IPS DF 6.9 (cell line): ENCODE data around the gene SH3BP4.

Experiments
- DNase-seq: peaks from one replicate; pipeline ENCODE4 v3.0.0-alpha.2; 2013; ENCODE audit warnings: low read depth, low spot score
- H3K27ac ChIP-seq: one replicate; pipeline ENCODE4 v1.5.1; 2013; ENCODE audit warnings: low read length, control low read depth
- H3K27me3 ChIP-seq: 2 replicates; pipeline ENCODE4 v1.6.1; 2013; ENCODE audit warnings: mild to moderate bottlenecking, low read length; ENCODE audit not compliant: control insufficient read depth, insufficient read depth
- H3K36me3 ChIP-seq: 2 replicates; pipeline ENCODE4 v1.6.1; 2013; ENCODE audit warnings: low read length; ENCODE audit not compliant: control insufficient read depth, insufficient read depth
- H3K4me1 ChIP-seq: 2 replicates; pipeline ENCODE4 v1.6.1; 2013; ENCODE audit warnings: low read length; ENCODE audit not compliant: control insufficient read depth, insufficient read depth
- H3K4me3 ChIP-seq: 2 replicates; pipeline ENCODE4 v1.5.1; 2013; ENCODE audit warnings: mild to moderate bottlenecking, low read length
- H3K9me3 ChIP-seq: 2 replicates; pipeline ENCODE4 v1.6.1; 2013; ENCODE audit warnings: low read length, inconsistent platforms; ENCODE audit not compliant: control insufficient read depth, insufficient read depth
- WGBS: extraction: QIAGEN DNeasy Blood & Tissue Kit; methylation state at CpG from one replicate; pipeline ENCODE4 v1.1.7; 2013; ENCODE audit warnings: mixed read lengths, missing lambda C conversion rate; ENCODE audit not compliant: insufficient read length, insufficient coverage; 5-methylcytosine and 5-hydroxymethylcytosine counted together

The SH3BP4 gene

GRCh38 chr2:234977228-234977679 is 25.4 kb downstream of the SH3BP4 start:
- Histone ChIP-seq H3K27me3 (no peaks in the 10 kb centered on the region), H3K4me1 (peaks cover 9% of the 10 kb centered on the region), H3K4me3 (no peak overlapping the region), H3K27ac (no peak overlapping the region), H3K36me3 (no peaks in the 10 kb centered on the region), H3K9me3 (no peaks in the 10 kb centered on the region)
- no peak for DNase-seq
- no CpG with 5 or more reads among the region's 12 CpGs for WGBS

- WGBS = no CpG with 5 or more reads among the region's 23 CpGs
- H3K27me3 ChIP-seq = no peaks in the 10 kb centered on the region
- H3K36me3 ChIP-seq = no peaks in the 10 kb centered on the region
- no peak overlapping the region for H3K27ac ChIP-seq
- H3K4me1 ChIP-seq = peaks cover 12% of the 10 kb centered on the region
- H3K4me3 ChIP-seq = no peak overlapping the region
- no peak for DNase-seq
- H3K9me3 ChIP-seq = no peaks in the 10 kb centered on the region
Observed at GRCh38 chr2:234978466-234979203, 26.8 kb downstream of the SH3BP4 start.

GRCh38 chr2:234979204-234980167 is 27.7 kb downstream of the SH3BP4 start:
- Histone ChIP-seq H3K4me1 (peaks cover 15% of the 10 kb centered on the region), H3K27ac (no peak overlapping the region), H3K36me3 (no peaks in the 10 kb centered on the region), H3K9me3 (no peaks in the 10 kb centered on the region), H3K27me3 (no peaks in the 10 kb centered on the region), H3K4me3 (no peak overlapping the region)
- no CpG with 5 or more reads among the region's 9 CpGs for WGBS
- no peak for DNase-seq

- no CpG with 5 or more reads among the region's 14 CpGs for WGBS
- H3K36me3 ChIP-seq = no peaks in the 10 kb centered on the region
- no peaks in the 10 kb centered on the region for H3K9me3 ChIP-seq
- peaks cover 14% of the 10 kb centered on the region for H3K4me1 ChIP-seq
- no peak overlapping the region for H3K27ac ChIP-seq
- DNase-seq = no peak
- H3K4me3 ChIP-seq = no peak overlapping the region
- no peaks in the 10 kb centered on the region for H3K27me3 ChIP-seq
Observed at GRCh38 chr2:234980451-234981187, 28.8 kb downstream of the SH3BP4 start.

- Histone ChIP-seq H3K27me3 (no peaks in the 10 kb centered on the region), H3K4me3 (no peak overlapping the region), H3K27ac (no peak overlapping the region), H3K4me1 (peaks cover 14% of the 10 kb centered on the region), H3K9me3 (no peaks in the 10 kb centered on the region), H3K36me3 (no peaks in the 10 kb centered on the region)
- DNase-seq = peak; percentile 39
- WGBS = no CpG with 5 or more reads among the region's 26 CpGs
Observed at GRCh38 chr2:234981197-234982095, 29.6 kb downstream of the SH3BP4 start.

GRCh38 chr2:234982096-234982834 is 30.4 kb downstream of the SH3BP4 start:
- no CpG with 5 or more reads among the region's 17 CpGs for WGBS
- Histone ChIP-seq H3K36me3 (no peaks in the 10 kb centered on the region), H3K27ac (no peak overlapping the region), H3K4me1 (peaks cover 14% of the 10 kb centered on the region), H3K27me3 (no peaks in the 10 kb centered on the region), H3K4me3 (no peak overlapping the region), H3K9me3 (no peaks in the 10 kb centered on the region)
- no peak for DNase-seq

GRCh38 chr2:234983011-234983726 is 31.4 kb downstream of the SH3BP4 start:
- no peak for DNase-seq
- no peaks in the 10 kb centered on the region for H3K27me3 ChIP-seq
- WGBS = no CpG with 5 or more reads among the region's 11 CpGs
- H3K4me1 ChIP-seq = peaks cover 14% of the 10 kb centered on the region
- H3K9me3 ChIP-seq = no peaks in the 10 kb centered on the region
- no peak overlapping the region for H3K4me3 ChIP-seq
- no peaks in the 10 kb centered on the region for H3K36me3 ChIP-seq
- no peak overlapping the region for H3K27ac ChIP-seq

- Histone ChIP-seq H3K4me3 (no peak overlapping the region), H3K4me1 (peaks cover 13% of the 10 kb centered on the region), H3K27me3 (no peaks in the 10 kb centered on the region), H3K36me3 (no peaks in the 10 kb centered on the region), H3K27ac (no peak overlapping the region), H3K9me3 (no peaks in the 10 kb centered on the region)
- no CpG with 5 or more reads among the region's 17 CpGs for WGBS
- no peak for DNase-seq
Observed at GRCh38 chr2:234985608-234986245, 33.9 kb downstream of the SH3BP4 start.
